HG03280 (cell line): Measurements from ENCODE around the gene EPOP.
A peak's percentile ranks its signal among the peaks of the same experiment; 100 is the strongest.

Experiments used
- ATAC-seq: cut with Tn5 transposase; IDR thresholded peaks from one replicate; pipeline ENCODE4 v1.9.1; 2021; ENCODE audit warnings: mild to moderate bottlenecking, moderate library complexity; ENCODE audit not compliant: unreplicated experiment

EPOP gene

DNA sequence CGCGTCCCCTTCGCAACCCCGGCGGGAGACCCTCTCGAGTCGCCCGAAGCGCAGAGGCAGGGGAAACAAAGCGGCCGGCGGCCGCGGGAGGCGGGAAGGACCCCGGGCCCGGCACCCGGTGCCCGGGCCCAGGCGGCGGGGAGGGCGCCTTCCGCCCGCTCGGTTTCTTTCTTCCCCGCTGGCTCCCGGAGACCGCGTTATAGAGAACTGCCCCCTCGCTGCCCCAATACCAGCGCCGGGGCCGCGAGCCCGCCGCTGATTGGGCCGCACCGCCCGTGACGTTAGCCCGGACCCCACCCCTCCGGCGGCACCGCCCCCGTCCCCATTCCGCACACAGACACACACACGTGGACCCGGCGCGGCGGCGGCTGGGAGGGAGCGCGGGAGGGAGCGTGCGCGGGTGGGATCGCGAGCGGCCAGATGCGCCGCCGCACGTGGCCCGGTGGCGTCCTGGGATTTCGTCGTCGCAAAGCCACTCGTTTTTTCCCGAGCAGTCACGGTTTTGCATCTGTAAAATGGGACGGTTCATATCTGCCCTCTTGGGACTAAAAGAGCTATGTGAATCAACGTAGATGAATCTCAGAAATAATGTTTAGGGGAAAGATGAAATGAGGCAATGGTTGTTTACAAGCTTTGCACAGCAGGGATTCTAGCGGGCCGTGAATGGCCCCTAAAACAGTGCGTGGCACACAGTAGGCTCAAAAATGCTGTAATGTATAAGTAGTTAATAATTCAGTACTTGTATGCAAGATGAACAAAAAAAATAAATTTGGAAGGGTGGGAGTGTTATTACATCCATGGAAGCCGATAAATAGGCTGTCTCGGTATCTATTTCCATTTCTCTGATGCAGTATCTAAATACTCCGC, at the start of gene EPOP:
Gene EPOP, minus strand, starts transcription at position 209 of the 867 bp plus-strand sequence. CDS start 462 bp downstream, outside the sequence.
- peak; percentile 70 for ATAC-seq

DNA sequence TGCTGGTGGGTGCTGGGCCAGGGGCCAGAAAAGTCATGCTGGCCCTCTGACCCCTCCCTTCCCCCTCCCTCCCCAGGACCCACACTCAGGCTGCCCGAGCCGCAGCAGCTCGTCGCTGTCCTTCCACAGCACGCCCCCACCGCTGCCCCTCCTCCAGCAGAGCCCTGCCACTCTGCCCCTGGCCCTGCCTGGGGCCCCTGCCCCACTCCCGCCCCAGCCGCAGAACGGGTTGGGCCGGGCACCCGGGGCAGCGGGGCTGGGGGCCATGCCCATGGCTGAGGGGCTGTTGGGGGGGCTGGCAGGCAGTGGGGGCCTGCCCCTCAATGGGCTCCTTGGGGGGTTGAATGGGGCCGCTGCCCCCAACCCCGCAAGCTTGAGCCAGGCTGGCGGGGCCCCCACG, 47.0 kb upstream of the EPOP start:
- ATAC-seq: no peak

DNA sequence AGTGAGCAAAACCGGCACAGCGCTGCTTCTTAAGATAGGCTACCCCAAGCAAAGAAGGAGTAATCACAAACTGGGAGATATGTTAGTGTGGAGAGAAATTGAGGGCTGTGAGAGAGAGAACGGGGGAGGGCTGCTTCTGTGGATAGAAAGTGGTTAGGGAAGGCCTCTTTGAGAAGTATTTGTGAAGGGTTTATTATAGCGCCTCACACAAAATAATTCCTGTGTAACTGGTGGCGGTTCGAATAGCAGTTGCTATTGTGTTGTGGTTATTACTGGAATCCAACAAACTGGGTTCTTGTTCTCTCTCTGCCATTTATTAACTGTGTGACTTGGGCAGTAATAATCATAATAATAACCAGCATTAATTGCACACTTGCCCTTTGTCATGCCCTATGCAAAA, 46.2 kb upstream of the EPOP start:
- no peak for ATAC-seq

DNA sequence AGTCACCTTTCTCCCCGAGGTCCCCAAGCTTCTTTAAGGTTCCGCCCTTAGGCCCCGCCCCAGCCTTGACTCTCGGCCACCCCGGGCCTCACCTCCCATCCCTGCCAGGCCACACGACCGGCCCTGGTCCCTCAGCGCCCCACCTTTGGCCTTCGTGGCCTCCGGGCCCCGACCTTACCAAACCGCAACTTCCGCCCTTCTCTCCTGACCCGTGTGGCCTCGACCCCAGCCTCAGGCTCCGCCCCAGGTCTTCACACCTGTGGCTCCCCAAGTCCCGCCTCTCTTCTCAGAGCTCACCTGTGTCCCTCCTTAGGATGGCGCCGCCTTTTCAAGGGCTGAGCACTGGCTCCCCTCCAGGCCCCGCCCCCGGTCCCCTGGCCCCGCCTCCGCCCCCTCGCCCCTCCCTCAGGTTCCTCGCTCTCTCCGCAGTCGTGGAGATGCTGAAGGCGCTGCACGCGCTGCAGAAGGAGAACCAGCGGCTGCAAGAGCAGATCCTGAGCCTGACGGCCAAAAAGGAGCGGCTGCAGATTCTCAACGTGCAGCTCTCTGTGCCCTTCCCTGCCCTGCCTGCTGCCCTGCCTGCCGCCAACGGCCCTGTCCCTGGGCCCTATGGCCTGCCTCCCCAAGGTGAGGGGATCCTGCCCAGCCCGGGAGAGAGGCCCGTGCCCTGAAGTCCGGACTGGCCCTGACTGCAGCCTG, 45.3 kb upstream of the EPOP start:
- no peak for ATAC-seq

DNA sequence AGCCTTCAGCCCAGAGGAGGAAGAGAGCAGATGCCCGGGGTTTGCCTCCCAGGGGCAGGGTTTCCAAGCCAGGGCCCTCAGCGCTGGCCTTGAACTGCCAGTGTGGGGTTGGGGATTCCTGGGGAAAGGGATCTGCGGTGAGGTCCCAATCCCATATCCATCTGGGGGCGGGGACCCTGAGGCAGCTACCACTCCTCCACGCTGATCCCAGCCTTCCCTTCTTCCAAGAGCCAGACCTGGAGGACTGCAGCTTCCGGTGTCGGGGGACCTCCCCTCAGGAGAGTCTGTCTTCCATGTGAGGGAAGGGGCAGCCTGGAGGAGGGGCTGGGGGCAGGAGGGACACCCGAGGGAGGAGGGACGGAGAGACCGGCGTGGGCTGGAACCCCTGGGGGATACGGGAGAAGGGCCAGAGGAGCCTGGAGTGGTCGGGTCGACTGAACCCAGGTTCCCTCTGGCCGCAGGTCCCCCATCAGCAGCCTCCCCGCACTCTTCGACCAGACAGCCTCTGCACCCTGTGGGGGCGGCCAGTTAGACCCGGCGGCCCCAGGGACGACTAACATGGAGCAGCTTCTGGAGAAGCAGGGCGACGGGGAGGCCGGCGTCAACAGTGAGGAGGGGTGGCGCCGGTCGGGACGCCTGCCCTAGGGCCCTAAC, 44.7 kb upstream of the EPOP start:
- ATAC-seq: no peak

DNA sequence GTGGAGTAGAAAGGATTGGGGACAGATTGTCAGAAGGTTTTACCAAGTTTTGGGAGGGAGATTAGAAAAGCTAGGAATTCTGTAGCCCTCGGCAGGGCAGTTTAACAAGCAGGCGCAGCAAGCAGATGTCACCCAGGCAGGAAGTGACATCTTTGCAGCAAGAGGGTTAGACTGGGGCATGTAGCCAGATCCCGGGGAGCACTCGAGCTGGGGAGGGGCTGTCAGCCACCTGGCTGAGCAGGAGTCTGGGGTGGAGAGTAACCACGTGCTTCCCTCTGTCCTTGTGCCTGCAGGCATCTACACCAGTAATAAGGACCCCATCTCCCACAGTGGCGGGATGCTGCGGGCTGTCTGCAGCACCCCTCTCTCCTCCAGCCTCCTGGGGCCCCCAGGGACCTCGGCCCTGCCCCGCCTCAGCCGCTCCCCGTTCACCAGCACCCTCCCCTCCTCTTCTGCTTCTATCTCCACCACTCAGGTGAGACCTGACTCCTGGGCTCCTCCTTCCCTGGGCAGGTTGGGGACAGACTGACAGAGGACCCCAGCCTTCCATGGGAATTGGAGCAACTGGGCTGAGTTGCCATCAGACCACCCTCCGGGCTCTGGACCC, 42.5 kb upstream of the EPOP start:
- no peak for ATAC-seq

DNA sequence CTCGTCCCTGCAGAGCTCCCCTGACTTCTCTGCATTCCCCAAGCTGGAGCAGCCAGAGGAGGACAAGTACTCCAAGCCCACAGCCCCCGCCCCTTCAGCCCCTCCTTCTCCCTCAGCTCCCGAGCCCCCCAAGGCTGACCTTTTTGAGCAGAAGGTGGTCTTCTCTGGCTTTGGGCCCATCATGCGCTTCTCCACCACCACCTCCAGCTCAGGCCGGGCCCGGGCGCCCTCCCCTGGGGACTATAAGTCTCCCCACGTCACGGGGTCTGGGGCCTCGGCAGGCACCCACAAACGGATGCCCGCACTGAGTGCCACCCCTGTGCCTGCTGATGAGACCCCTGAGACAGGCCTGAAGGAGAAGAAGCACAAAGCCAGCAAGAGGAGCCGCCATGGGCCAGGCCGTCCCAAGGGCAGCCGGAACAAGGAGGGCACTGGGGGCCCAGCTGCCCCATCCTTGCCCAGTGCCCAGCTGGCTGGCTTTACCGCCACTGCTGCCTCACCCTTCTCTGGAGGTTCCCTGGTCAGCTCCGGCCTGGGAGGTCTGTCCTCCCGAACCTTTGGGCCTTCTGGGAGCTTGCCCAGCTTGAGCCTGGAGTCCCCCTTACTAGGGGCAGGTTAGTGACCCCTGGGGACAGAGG, 41.7 kb upstream of the EPOP start:
- ATAC-seq: no peak

DNA sequence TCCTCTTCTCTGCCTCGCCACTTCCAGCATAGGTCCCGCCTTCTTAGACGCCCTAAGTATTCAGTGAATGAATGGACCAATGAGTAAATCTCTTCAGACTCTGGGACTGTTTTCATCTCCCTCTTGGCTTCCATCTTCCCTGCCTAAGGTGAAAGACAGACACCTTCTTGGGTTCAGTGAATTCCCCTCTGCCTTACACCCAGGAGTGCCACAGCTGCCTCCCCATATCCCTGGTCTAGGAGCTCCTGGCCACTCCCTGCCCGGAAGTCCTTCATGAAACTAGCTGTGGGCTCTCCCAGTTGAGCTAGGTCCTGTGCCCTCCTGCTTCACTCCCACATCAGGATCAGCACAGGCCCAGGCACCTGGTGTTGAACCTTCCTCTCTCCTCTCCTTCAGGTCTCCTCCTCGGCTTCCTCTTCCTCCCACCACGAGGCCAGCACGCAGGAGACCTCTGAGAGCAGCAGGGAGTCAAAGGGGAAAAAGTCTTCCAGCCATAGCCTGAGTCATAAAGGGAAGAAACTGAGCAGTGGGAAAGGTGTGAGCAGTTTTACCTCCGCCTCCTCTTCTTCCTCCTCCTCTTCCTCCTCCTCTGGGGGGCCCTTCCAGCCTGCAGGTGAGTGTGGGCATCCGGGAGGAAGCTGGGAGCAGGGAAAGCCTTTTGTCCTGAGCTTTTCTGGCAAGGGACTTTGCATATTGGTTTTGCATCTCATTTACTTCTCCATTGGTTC, 40.6 kb upstream of the EPOP start:
- no peak for ATAC-seq

DNA sequence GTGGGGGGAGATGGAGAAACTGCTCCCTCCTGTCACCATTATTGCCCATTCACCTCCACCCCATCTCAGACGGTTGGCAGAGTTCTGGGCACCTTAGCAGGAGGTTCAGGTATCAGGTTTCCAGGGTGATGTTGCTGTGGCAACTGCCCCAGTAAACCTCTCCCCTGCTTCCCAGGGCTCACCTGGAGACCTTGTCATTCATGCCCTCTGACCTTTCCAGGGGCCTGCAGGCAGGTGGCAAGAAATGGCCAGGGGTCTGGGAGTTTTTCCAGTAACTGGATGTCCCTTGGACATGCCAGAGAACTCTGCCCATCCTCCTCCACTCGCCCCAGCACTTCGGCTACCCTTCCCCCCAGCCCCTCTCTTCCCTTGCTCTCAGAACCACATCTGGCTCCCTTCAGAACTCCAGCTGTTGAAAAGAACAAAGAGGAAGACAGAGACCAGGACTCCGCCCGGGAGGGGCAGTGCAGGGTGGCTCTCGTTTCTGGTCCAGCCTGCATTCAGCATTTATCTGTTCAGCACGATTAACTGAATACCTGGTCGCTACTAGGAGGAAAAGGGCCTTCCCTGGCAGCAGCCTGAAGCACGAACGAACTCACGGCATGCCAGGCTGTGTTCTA, 38.8 kb upstream of the EPOP start:
- no peak for ATAC-seq

DNA sequence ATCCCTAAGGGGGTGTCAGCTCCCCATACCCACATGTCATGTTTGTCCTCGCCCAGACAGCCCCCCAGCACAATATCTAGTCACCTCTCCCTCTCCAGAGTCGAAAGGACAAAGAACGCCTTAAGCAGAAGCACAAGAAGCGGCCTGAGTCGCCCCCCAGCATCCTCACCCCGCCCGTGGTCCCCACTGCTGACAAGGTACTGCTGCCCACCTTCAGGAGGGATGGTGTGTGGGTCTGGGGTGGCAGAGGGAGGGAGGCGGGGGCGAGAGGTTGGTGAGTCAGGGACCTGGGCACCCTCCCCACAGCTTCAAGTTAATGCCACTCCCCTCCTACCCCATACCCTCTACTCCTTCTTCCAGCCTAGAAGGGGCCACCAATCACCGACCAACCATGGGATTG, 37.8 kb upstream of the EPOP start:
- no peak for ATAC-seq

DNA sequence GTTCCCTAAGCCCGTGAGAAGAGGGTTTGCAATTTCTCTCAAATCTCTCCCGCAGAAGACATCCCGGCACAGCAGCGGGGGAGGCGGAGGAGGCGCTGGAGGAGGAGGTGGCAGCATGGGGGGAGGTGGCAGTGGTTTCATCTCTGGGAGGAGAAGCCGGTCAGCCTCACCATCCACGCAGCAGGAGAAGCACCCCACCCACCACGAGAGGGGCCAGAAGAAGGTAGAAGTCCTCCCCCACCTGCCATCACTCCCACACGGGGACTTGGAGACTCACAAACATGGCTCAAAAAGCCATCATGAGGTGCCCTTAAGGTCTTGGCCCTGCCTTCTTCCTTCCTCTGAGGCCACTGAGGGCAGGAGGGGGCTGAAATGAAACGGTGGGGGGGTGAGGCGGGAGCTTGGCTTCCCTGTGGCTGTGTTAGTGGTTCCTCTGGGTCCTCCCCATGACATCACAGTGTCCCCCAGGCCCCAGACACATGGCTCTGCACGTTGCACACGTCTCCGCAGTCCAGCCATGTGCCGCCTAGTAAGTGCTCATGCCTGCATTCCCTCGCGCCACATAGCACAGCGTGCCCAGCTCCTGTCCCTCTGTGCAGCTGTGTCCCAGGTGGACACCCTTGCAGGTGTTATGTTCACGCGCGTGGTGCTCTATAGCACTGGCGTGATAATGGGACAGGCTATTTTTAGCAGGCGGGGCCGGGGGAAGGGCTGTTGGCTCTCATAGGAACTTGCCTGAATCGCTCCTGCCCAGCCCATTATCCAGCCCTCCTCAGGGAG, 37.2 kb upstream of the EPOP start:
- ATAC-seq: no peak

DNA sequence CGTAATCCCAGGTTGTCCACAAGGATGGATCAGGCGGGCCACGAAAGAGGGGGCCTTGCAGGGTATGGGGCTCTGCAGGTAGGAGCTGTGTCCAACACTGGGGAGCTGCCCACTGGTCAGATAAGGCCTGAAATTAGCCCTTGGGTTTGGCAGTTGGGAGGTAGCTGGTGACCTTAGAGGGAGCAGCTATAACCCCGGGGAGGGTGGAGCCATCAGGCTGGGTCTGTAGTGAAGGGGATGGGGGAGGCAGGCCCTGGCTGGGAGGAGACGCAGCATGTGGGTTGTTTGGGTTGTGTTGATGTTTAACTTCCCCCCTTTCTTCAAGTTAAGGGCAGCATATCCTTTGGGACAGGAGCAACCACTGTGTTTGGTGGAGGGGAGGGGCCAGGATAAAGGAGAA, 36.2 kb upstream of the EPOP start:
- ATAC-seq: no peak

DNA sequence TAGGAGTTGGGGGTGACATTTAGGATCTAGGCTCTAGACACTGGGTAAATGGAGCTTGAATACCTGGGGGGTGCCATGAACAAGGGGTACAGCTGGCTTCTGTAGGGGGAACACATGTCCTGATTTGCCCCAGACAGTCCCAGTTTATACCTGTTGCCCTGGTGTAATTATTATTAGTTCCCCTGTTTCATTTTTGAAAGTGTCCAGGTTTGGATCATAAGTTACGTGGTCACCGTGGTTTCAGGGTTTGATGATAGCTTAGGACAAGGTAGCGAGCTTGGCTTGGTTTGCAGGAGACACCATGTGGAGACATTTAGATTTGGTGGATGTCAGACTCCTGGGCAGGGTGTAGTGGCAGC, 35.8 kb upstream of the EPOP start:
- no peak for ATAC-seq

DNA sequence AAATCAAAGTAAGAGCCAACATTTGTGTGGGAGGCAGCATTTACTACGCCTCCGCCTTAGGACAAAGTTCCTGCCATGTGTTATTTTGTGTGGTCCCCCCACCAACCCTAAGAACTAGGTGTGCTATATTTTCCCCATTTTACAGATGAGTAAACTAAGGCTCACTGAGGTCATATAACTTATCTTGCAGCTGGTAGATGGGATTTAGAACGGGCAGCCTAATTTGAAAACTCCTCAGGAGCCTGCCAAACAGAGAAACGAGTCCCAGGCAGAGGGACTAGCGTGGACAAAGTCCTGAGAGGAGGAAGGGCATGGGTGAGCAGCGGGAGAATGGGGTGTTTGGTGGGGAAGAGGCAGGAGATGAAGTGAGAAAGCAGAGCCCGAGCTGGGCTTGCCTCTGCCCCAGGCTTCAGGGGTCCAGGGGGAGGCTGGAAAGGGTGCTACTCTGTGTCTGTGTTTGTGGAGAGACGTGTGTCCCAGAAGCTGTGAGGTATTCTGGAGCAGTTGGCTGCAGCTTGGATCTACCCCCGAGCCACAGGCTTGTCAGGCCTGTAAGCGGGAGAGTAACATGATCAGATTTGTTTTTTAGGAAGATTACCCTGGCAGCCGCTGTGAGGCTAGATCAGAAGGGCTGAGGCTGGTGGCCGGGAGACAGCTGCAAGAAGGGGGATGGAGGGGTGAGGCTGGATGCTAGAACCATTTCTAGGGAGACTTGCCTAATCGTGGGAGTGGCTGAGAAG, 35.3 kb upstream of the EPOP start:
- ATAC-seq: no peak

DNA sequence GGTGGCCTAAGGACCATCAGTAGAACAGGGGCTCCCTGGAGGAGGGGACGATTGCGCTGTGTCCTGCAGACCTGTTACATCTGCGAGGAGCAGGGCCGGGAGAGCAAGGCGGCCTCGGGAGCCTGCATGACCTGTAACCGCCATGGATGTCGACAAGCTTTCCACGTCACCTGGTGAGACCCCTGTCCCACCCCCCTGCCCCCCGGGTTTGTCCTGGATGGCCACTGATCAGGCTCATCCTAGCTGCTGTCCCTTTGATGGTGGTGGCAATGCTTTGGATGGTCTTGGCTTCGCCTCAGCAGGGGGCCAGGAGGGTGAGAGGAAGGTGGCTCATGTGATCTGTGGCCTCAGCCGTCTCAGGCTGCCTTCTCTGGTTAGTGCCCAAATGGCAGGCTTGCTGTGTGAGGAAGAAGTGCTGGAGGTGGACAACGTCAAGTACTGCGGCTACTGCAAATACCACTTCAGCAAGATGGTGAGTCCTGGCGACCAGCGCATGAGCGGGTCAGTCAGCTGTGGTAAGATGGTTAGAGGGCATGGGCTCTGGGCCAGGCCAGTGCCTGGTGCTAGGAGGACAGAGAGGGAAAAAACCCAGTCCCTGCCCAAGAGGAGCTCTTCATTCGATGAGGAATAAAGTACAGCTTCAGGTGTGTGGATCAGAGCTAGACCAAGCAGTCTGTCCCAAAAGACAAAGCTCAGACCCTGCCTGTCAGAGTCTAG, 34.5 kb upstream of the EPOP start:
- no peak for ATAC-seq

DNA sequence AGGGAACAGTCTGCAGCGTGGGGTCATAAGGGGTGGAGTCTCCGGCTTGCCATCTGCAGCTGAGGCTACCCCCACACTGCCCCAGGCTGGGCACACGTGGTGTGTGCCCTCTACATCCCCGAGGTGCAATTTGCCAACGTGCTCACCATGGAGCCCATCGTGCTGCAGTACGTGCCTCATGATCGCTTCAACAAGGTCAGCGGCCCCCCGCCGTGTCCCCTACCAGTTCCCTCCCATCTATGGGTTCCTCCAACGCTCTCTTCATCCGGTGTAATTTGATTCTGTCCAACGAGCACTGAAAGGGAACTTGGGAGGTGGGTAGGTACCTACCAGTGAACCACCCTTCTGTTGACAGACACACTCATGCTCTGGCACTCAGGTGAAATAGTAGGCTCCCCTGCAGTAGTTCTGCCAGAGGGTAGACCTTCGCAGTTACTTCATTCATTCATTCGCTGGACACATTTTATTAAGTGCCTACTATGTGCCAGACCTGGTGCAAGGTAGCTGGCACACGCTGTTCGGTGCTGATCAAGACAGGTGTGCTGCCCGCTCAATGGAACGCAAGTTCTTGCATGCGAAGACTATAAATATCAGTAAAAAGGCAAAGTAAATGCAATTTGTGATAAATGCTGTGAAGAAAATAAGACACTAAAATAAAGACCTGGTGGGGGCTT, 33.1 kb upstream of the EPOP start:
- ATAC-seq: no peak

DNA sequence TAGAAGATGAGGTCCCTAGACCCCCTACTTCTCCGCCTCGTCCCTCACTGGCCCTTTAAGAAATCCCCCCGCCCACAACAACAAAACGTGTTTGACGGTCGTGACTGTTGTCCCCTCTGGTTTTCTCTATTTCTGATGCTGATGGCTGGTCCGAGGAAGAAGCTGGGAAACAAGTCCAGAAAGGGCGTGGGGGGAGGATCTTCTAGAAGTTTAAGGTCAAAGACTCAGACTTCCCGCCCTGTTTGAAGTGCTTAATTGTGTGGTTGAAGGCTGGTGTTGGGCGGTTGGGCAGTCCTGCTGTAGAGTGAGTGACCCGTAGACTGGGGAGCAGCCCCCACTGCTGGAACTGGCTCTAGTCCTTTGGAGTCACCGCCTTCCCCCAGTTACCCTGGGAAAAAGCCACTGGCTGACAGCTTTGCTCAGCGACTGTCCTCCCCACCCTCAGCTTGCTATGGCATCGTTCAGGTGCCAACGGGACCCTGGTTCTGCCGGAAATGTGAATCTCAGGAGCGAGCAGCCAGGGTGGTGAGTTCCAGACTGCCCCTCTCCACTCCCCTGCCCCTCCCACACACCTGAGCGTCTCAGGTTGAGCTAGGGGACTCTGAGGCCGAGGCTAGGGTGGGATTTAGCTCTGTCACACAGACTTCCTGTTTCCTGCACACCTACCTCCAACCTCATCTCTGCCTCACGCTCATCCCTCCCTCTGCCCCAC, 31.9 kb upstream of the EPOP start:
- no peak for ATAC-seq
